ENCODE measurements around the gene DUSP9.

- TF ChIP-seq POLR2AphosphoS5 (IDR thresholded peaks at IDR 0.05; ENCODE audit: insufficient read depth in 1 of 2, low read depth in 1 of 2) (no peak), CTCF (IDR thresholded peaks at IDR 0.05) (no peak)
Observed at GRCh38 chrX:153635388-153635787, 11.6 kb upstream of the DUSP9 start.
